H1 (cell line): ENCODE measurements around the gene CCDC86.

Experiments used
- BRCA1 ChIP-seq: IDR thresholded peaks from 2 replicates; pipeline ENCODE4 v1.6.1; 2012; ENCODE audit warnings: low read depth, low read length, improper control_type of control experiment
- GABPA ChIP-seq: IDR thresholded peaks from 2 replicates; pipeline ENCODE4 v1.6.1; 2011; ENCODE audit warnings: mild to moderate bottlenecking, low read length, moderate library complexity, borderline replicate concordance; ENCODE audit not compliant: insufficient read depth
- JUND ChIP-seq: IDR thresholded peaks from 2 replicates; pipeline ENCODE4 v1.6.1; 2011; ENCODE audit warnings: mild to moderate bottlenecking, improper control_type of control experiment, low read length
- KDM5A ChIP-seq: fragments of 200-600 bp; IDR thresholded peaks from 2 replicates; pipeline ENCODE4 v1.7.1; 2012; ENCODE audit warnings: mild to moderate bottlenecking, low read length, inconsistent platforms, mixed read lengths
- PHF8 ChIP-seq: fragments of 200-600 bp; sonication (generic); conservative IDR thresholded peaks from 2 replicates; pipeline ENCODE4 v1.7.1; 2012; ENCODE audit warnings: low read depth, mild to moderate bottlenecking, inconsistent platforms, low read length, moderate library complexity
- POLR2A ChIP-seq, 2 experiments: IDR thresholded peaks; 1 replicate in 1 of 2; 2 replicates in 1 of 2; pipeline ENCODE4 v1.6.1; 2011; ENCODE audit warnings: low read depth in 2 of 2, low read length in 2 of 2, mild to moderate bottlenecking in 2 of 2; ENCODE audit errors: control extremely low read depth in 1 of 2
- RNF2 ChIP-seq: fragments of 200-900, 300-1000 bp; sonication (generic); IDR thresholded peaks from 2 replicates; pipeline ENCODE4 v1.7.1; 2016; ENCODE audit warnings: borderline replicate concordance, low read depth, mild to moderate bottlenecking, antibody characterized with exemption, low read length; ENCODE audit not compliant: poor library complexity, severe bottlenecking; ENCODE audit errors: missing control alignments
- TCF12 ChIP-seq: IDR thresholded peaks from 2 replicates; pipeline ENCODE4 v1.6.1; 2011; ENCODE audit warnings: low read depth, mild to moderate bottlenecking, low read length
- TEAD4 ChIP-seq: IDR thresholded peaks from 2 replicates; pipeline ENCODE4 v1.6.1; 2012; ENCODE audit warnings: low read depth, low read length, inconsistent platforms, mixed read lengths
- TF ChIP-seq, protein P1 (sequence below), 3 experiments: IDR thresholded peaks; 1 replicate in 2 of 3; 2 replicates in 1 of 3; pipeline versions ENCODE4 v1.5.1 to v1.6.1; 2011; ENCODE audit warnings: low read length in 3 of 3, mild to moderate bottlenecking in 3 of 3, inconsistent platforms in 2 of 3, low read depth in 1 of 3, moderate library complexity in 1 of 3; ENCODE audit not compliant: insufficient read depth in 1 of 3; ENCODE audit errors: control extremely low read depth in 1 of 3

DNA sequence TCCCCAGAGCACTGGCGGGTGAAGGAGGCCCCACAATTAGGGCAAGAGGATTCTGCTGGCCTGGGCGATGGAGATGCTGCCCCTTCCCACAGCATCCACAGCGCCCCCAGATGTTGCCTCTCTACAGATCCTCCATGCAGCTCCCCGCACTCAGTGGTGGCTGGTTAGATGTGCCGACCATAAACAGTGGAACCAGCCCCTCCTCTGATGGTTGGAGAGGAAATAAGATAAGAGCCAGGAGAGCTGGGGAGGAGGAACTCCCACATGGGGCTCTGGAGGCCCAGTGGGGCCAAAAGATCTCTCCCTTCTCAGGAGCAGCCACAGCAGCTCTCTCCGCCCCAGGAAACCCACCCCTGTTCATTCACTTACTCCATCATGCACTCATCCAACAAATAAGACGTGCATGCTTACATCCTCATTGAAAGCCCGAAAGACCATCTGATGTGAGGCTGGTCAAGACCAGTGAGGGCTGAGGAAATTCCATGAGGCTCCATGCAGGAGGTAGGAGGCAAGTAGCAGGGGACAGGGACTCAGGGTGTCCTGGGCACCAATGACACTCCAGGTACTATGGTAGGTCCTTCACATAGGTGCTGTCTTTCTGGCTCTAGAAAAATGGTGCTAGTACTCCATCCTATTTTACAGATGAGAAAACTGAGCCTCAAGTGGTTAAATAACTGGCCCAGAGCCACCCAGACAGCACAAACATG, 12.4 kb downstream of the CCDC86 start:
- no peak for TF ChIP-seq TEAD4
- no peak for TF ChIP-seq BRCA1
- no peak for TF ChIP-seq JUND
- TF ChIP-seq, protein P1, sequence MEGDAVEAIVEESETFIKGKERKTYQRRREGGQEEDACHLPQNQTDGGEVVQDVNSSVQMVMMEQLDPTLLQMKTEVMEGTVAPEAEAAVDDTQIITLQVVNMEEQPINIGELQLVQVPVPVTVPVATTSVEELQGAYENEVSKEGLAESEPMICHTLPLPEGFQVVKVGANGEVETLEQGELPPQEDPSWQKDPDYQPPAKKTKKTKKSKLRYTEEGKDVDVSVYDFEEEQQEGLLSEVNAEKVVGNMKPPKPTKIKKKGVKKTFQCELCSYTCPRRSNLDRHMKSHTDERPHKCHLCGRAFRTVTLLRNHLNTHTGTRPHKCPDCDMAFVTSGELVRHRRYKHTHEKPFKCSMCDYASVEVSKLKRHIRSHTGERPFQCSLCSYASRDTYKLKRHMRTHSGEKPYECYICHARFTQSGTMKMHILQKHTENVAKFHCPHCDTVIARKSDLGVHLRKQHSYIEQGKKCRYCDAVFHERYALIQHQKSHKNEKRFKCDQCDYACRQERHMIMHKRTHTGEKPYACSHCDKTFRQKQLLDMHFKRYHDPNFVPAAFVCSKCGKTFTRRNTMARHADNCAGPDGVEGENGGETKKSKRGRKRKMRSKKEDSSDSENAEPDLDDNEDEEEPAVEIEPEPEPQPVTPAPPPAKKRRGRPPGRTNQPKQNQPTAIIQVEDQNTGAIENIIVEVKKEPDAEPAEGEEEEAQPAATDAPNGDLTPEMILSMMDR (IDR thresholded peaks at IDR 0.05; ENCODE audit: control extremely low read depth in 1 of 3, insufficient read depth in 1 of 3, low read depth in 1 of 3, low read length in 3 of 3) = no peak
- TF ChIP-seq POLR2A (IDR thresholded peaks at IDR 0.05; ENCODE audit: control extremely low read depth in 1 of 2, low read depth in 2 of 2, low read length in 2 of 2) = no peak
- TF ChIP-seq TCF12 = no peak
- TF ChIP-seq GABPA = no peak
- TF ChIP-seq PHF8 = no peak
- TF ChIP-seq KDM5A = no peak
- TF ChIP-seq RNF2 = no peak
